ENCODE data around the gene SMR3B.

Gene SMR3B

GRCh38 chr4:70382691-70383181, at the start of gene SMR3B:
Gene SMR3B, plus strand, starts transcription at chr4:70383131. Its CDS starts 1,380 bp downstream, at chr4:70384511.
- Histone ChIP-seq H3K27me3 (ENCODE audit: control insufficient read depth, insufficient read depth, low read length) (no peaks in the 10 kb centered on the region), H3K9ac (ENCODE audit: low read depth, low read length) (no peak within 1 kb of the TSS), H3K4me3 (ENCODE audit: low read depth, low read length) (no peak within 1 kb of the TSS), H3K36me3 (ENCODE audit: control insufficient read depth, insufficient read depth, low read length) (no peaks in the 10 kb centered on the region), H3K9me3 (ENCODE audit: control insufficient read depth, insufficient read depth, low read length) (no peaks in the 10 kb centered on the region), H3K4me1 (ENCODE audit: control insufficient read depth, insufficient read depth, low read length) (no peaks in the 10 kb centered on the region)

- no peaks in the 10 kb centered on the region for H3K9me3 ChIP-seq (ENCODE audit: control insufficient read depth, insufficient read depth, low read length)
- H3K9ac ChIP-seq (ENCODE audit: low read depth, low read length): no peak within 1 kb of the TSS
- H3K27me3 ChIP-seq (ENCODE audit: control insufficient read depth, insufficient read depth, low read length): no peaks in the 10 kb centered on the region
- H3K36me3 ChIP-seq (ENCODE audit: control insufficient read depth, insufficient read depth, low read length): no peaks in the 10 kb centered on the region
- H3K4me1 ChIP-seq (ENCODE audit: control insufficient read depth, insufficient read depth, low read length): no peaks in the 10 kb centered on the region
- H3K4me3 ChIP-seq (ENCODE audit: low read depth, low read length): no peak within 1 kb of the TSS
Observed at GRCh38 chr4:70334681-70335080, 48.2 kb upstream of the SMR3B start, which contains the start of gene CABS1. Gene CABS1, plus strand, starts transcription at chr4:70334981. Its CDS starts 59 bp downstream, at chr4:70335040.

GRCh38 chr4:70336043-70336442, 46.9 kb upstream of the SMR3B start:
- no peak overlapping the region for H3K4me3 ChIP-seq (ENCODE audit: low read depth, low read length)
- no peaks in the 10 kb centered on the region for H3K36me3 ChIP-seq (ENCODE audit: control insufficient read depth, insufficient read depth, low read length)
- no peak overlapping the region for H3K9ac ChIP-seq (ENCODE audit: low read depth, low read length)
- H3K4me1 ChIP-seq (ENCODE audit: control insufficient read depth, insufficient read depth, low read length): no peaks in the 10 kb centered on the region
- H3K9me3 ChIP-seq (ENCODE audit: control insufficient read depth, insufficient read depth, low read length): no peaks in the 10 kb centered on the region
- no peaks in the 10 kb centered on the region for H3K27me3 ChIP-seq (ENCODE audit: control insufficient read depth, insufficient read depth, low read length)

- no peak overlapping the region for H3K4me3 ChIP-seq (ENCODE audit: low read depth, low read length)
- no peak overlapping the region for H3K9ac ChIP-seq (ENCODE audit: low read depth, low read length)
- H3K27me3 ChIP-seq (ENCODE audit: control insufficient read depth, insufficient read depth, low read length): no peaks in the 10 kb centered on the region
- no peaks in the 10 kb centered on the region for H3K36me3 ChIP-seq (ENCODE audit: control insufficient read depth, insufficient read depth, low read length)
- no peaks in the 10 kb centered on the region for H3K9me3 ChIP-seq (ENCODE audit: control insufficient read depth, insufficient read depth, low read length)
- H3K4me1 ChIP-seq (ENCODE audit: control insufficient read depth, insufficient read depth, low read length): no peaks in the 10 kb centered on the region
Observed at GRCh38 chr4:70337886-70338420, 45.0 kb upstream of the SMR3B start.

- H3K36me3 ChIP-seq (ENCODE audit: control insufficient read depth, insufficient read depth, low read length): no peaks in the 10 kb centered on the region
- no peak overlapping the region for H3K4me3 ChIP-seq (ENCODE audit: low read depth, low read length)
- H3K4me1 ChIP-seq (ENCODE audit: control insufficient read depth, insufficient read depth, low read length): no peaks in the 10 kb centered on the region
- H3K27me3 ChIP-seq (ENCODE audit: control insufficient read depth, insufficient read depth, low read length): no peaks in the 10 kb centered on the region
- H3K9me3 ChIP-seq (ENCODE audit: control insufficient read depth, insufficient read depth, low read length): no peaks in the 10 kb centered on the region
- no peak overlapping the region for H3K9ac ChIP-seq (ENCODE audit: low read depth, low read length)
Observed at GRCh38 chr4:70356185-70356584, 26.7 kb upstream of the SMR3B start.

GRCh38 chr4:70359115-70359661, 23.7 kb upstream of the SMR3B start:
- H3K4me3 ChIP-seq (ENCODE audit: low read depth, low read length): no peak overlapping the region
- H3K9me3 ChIP-seq (ENCODE audit: control insufficient read depth, insufficient read depth, low read length): no peaks in the 10 kb centered on the region
- H3K36me3 ChIP-seq (ENCODE audit: control insufficient read depth, insufficient read depth, low read length): no peaks in the 10 kb centered on the region
- H3K9ac ChIP-seq (ENCODE audit: low read depth, low read length): no peak overlapping the region
- H3K4me1 ChIP-seq (ENCODE audit: control insufficient read depth, insufficient read depth, low read length): no peaks in the 10 kb centered on the region
- no peaks in the 10 kb centered on the region for H3K27me3 ChIP-seq (ENCODE audit: control insufficient read depth, insufficient read depth, low read length)

GRCh38 chr4:70360460-70360859, 22.5 kb upstream of the SMR3B start, which contains the start of gene SMR3A:
Gene SMR3A, plus strand, starts transcription at chr4:70360760. Its CDS starts 1,356 bp downstream, at chr4:70362116.
- Histone ChIP-seq H3K9me3 (ENCODE audit: control insufficient read depth, insufficient read depth, low read length) (no peaks in the 10 kb centered on the region), H3K9ac (ENCODE audit: low read depth, low read length) (no peak within 1 kb of the TSS), H3K4me1 (ENCODE audit: control insufficient read depth, insufficient read depth, low read length) (no peaks in the 10 kb centered on the region), H3K27me3 (ENCODE audit: control insufficient read depth, insufficient read depth, low read length) (no peaks in the 10 kb centered on the region), H3K36me3 (ENCODE audit: control insufficient read depth, insufficient read depth, low read length) (no peaks in the 10 kb centered on the region), H3K4me3 (ENCODE audit: low read depth, low read length) (no peak within 1 kb of the TSS)

GRCh38 chr4:70364002-70364401, 18.9 kb upstream of the SMR3B start:
- no peak overlapping the region for H3K9ac ChIP-seq (ENCODE audit: low read depth, low read length)
- H3K4me1 ChIP-seq (ENCODE audit: control insufficient read depth, insufficient read depth, low read length): no peaks in the 10 kb centered on the region
- H3K4me3 ChIP-seq (ENCODE audit: low read depth, low read length): no peak overlapping the region
- no peaks in the 10 kb centered on the region for H3K27me3 ChIP-seq (ENCODE audit: control insufficient read depth, insufficient read depth, low read length)
- H3K9me3 ChIP-seq (ENCODE audit: control insufficient read depth, insufficient read depth, low read length): no peaks in the 10 kb centered on the region
- no peaks in the 10 kb centered on the region for H3K36me3 ChIP-seq (ENCODE audit: control insufficient read depth, insufficient read depth, low read length)

- no peaks in the 10 kb centered on the region for H3K9me3 ChIP-seq (ENCODE audit: control insufficient read depth, insufficient read depth, low read length)
- H3K36me3 ChIP-seq (ENCODE audit: control insufficient read depth, insufficient read depth, low read length): no peaks in the 10 kb centered on the region
- no peak overlapping the region for H3K9ac ChIP-seq (ENCODE audit: low read depth, low read length)
- H3K27me3 ChIP-seq (ENCODE audit: control insufficient read depth, insufficient read depth, low read length): no peaks in the 10 kb centered on the region
- no peak overlapping the region for H3K4me3 ChIP-seq (ENCODE audit: low read depth, low read length)
- no peaks in the 10 kb centered on the region for H3K4me1 ChIP-seq (ENCODE audit: control insufficient read depth, insufficient read depth, low read length)
Observed at GRCh38 chr4:70365479-70365878, 17.5 kb upstream of the SMR3B start.

- H3K9ac ChIP-seq (ENCODE audit: low read depth, low read length): no peak overlapping the region
- no peaks in the 10 kb centered on the region for H3K27me3 ChIP-seq (ENCODE audit: control insufficient read depth, insufficient read depth, low read length)
- H3K4me1 ChIP-seq (ENCODE audit: control insufficient read depth, insufficient read depth, low read length): no peaks in the 10 kb centered on the region
- H3K4me3 ChIP-seq (ENCODE audit: low read depth, low read length): no peak overlapping the region
- no peaks in the 10 kb centered on the region for H3K9me3 ChIP-seq (ENCODE audit: control insufficient read depth, insufficient read depth, low read length)
- H3K36me3 ChIP-seq (ENCODE audit: control insufficient read depth, insufficient read depth, low read length): no peaks in the 10 kb centered on the region
Observed at GRCh38 chr4:70367813-70368212, 15.1 kb upstream of the SMR3B start.

- Histone ChIP-seq H3K9me3 (ENCODE audit: control insufficient read depth, insufficient read depth, low read length) (no peaks in the 10 kb centered on the region), H3K4me3 (ENCODE audit: low read depth, low read length) (no peak overlapping the region), H3K4me1 (ENCODE audit: control insufficient read depth, insufficient read depth, low read length) (no peaks in the 10 kb centered on the region), H3K9ac (ENCODE audit: low read depth, low read length) (no peak overlapping the region), H3K36me3 (ENCODE audit: control insufficient read depth, insufficient read depth, low read length) (no peaks in the 10 kb centered on the region), H3K27me3 (ENCODE audit: control insufficient read depth, insufficient read depth, low read length) (no peaks in the 10 kb centered on the region)
Observed at GRCh38 chr4:70371987-70372386, 10.9 kb upstream of the SMR3B start.

- no peaks in the 10 kb centered on the region for H3K4me1 ChIP-seq (ENCODE audit: control insufficient read depth, insufficient read depth, low read length)
- no peaks in the 10 kb centered on the region for H3K36me3 ChIP-seq (ENCODE audit: control insufficient read depth, insufficient read depth, low read length)
- no peak overlapping the region for H3K4me3 ChIP-seq (ENCODE audit: low read depth, low read length)
- no peaks in the 10 kb centered on the region for H3K9me3 ChIP-seq (ENCODE audit: control insufficient read depth, insufficient read depth, low read length)
- H3K9ac ChIP-seq (ENCODE audit: low read depth, low read length): no peak overlapping the region
- H3K27me3 ChIP-seq (ENCODE audit: control insufficient read depth, insufficient read depth, low read length): no peaks in the 10 kb centered on the region
Observed at GRCh38 chr4:70372760-70373159, 10.2 kb upstream of the SMR3B start.
